Measurements from ENCODE around the gene ST6GALNAC3.
A peak's percentile ranks its signal among the peaks of the same experiment; 100 is the strongest.
"Not testable (repeated sequence)": the region's sequence is repeated elsewhere in the genome, so short reads cannot be mapped to it uniquely, and the experiment has no call there.

ST6GALNAC3 gene

DNA sequence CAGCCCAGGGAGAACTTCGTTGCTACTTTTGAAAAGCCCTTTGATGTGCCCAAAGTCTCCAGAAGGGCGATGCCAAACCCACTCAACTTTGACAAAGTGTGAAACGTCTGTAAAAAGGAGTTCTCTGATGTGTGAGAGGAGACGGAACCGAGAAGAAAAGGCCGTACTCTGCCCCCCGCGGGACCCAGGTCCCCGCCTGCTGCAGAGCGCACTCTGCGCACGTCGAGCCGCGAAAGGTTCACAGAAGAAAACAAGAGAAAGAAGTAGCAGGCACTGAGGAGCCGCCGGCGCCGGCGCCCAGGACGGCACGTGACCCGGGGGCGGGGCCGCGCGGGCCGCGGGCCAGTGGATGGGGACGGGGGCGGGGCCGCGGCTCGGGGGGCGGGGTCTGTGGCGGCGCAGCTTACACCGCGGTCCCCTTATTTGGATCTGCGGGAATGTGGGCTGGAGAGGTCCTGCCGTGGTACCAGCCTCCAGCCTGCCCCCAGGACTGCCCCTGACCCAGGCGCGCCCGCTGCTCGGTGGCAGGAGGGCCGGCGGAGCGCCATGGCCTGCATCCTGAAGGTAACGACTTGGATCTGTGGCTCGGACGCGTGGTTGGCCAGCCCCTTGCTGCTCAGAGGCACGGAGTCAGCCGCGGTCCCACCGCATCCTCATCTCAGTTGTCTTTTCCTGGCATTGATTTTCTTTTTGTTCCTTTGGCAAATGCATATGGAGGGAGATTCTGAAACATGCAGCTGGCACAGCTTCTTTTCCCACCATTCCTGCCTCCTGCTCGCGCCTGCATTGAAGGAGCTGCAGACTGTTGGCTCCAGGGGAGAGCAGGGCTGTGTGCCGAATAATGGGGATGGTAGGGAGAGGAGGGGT is at the start of gene ST6GALNAC3:
TSS of gene ST6GALNAC3 (plus strand) at position 426 of the 867 bp plus-strand sequence.
- peak; percentile 14 for DNase-seq

DNA sequence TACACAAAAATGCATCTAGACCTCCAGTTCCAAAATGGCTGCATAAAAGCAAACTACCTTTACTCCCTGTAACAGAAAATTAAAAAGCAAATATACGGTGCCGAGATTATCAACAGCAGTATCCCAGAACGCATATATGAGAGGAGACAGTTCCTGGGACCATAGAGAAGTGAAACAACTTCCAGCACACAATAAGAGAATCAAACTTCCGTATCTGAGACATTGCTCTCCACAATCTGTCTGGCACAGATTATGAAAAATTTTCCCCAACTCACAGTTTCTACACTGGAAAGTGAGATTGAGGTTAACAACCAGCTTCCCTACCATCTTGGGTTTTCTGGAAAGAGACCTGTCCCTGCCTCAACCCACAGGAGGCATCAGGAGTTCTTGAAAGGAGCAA is 47.2 kb upstream of the ST6GALNAC3 start:
- no peak for DNase-seq

DNA sequence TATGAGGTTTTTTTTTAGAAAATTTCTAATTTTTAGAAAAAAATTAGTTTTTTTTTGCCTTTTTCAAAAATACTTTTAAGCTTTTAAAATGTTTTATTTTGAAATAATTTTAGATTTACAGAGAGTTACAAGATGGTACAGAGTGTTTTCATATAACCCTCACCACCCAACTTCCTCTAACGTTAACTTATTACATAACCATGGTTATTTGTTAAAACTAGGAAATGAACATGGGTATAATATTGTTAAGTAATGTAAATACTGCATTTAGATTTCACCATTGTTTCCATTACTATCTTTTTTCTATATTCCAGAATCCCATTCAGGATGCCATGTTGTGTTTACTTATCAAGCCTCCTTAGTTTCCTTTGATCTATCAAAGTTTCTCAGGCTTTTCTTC is 45.2 kb upstream of the ST6GALNAC3 start:
- DNase-seq, result no peak

DNA sequence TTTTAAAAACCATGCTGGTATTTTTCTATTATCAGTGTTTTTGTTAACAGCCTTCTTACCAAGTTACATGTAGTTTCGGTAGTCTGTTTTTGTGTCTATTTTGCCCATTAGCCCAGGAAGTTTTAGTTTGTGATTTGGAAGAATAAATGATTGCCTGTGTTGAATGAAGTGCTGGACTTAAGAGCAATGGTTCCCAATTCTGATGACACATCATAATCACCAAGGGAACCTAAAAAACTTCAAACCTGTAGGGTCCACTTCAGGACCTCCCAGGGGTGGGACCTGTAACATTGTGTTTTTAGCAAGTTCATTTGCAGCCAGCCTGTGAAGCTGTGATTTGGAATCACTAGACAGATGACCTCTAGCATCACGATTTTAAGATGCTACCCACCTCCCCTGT is 43.0 kb upstream of the ST6GALNAC3 start:
- no peak for DNase-seq

DNA sequence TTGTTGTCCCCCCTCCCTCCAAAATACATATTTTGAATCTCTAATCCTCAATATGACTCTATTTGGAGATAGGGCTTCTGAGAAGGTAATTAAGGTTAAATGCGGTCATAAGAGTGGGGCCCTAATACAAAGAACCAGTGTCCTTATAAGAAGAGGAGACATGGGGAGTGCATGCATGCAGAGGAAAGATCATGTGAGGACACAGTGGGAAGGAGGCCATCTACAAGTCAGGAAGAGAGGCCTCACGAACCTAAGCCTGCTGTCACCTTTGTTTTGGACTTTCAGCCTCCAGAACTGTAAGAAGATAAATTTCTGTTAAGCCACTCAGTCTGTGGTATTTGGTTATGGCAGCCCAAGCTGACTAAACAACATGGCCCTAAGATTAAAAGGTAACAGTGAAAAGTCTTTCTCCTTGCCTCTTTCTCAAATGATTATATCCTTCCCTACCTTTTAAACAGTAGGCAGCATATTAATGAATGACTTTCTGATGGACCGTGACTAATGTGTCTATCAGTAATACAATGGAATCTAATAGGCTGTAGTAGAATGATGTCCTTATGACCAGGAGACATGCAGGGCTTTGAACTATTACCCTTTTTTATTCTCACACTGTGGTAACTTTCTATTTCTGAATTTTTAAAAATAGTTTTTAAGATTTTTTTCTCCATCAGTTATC is 40.6 kb upstream of the ST6GALNAC3 start:
- no peak for DNase-seq

DNA sequence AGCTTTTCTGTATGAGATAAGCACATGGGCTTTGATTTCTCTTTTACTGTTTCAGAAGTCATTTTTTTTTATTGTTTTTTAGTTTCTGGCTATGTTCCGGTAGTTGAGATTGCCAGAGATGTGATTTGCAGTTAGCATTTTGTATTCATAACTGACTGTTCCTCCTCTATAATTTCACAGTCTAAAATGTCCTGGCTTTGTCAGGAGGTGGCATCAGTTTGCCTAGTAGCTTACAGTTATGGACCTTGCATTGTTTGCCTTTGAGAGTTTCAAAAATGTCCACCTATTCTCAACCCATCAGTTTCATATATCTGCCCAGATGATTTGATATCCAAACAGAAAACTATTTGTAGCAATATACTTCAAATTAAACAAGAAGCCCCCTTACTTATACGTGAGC is 39.5 kb upstream of the ST6GALNAC3 start:
- no peak for DNase-seq

DNA sequence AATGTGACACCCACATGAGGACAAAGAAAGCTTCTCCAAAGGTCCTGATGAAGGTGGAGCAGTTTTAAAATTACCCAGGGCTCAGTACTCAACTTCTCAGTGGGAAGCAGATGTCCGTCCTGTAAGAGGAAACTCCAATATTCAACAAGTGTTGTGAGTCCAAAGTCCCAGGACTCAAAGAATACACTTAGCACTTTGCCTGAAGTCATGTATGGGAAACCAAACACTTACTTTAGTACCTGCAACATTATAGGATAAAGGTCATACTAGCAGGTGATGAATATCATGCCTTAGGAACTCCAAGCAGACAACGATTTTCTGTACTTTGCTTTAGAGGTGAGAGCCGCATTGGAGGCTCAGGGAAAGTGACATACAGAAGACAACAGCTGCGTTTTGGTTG is 37.2 kb upstream of the ST6GALNAC3 start:
- DNase-seq, result no peak

DNA sequence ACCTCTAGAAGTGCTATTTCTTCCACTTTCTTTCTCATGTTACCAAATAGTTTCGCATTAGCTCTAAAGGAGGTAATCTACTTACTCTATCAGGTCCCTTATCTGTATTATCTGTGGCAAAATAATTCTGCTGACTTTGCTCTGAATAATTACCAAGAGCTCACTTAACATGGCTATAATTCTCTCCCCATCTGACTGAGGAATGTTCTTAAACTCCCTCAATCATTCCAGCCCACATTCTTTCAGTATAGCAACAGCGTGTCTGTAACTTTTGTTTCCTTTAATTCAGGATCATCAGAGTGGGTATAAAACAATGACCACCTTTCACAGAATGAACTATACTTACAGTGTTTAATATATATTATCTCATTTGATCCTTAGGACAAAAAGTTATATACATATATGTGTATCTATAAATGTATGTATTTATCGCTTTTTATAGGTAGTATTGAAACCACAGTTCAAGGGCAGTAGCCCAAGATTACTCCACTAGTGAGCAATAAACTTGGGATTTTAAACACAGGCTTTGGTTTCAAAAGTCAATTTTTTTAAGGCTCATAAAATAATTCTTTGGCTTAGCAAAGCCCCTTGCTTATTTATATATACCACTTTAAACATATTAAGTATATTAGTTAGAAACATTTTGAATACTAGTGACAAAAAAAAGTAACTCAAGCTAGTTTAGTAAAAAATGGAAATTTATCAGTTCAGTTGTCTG is 36.1 kb upstream of the ST6GALNAC3 start:
- DNase-seq, result no peak

DNA sequence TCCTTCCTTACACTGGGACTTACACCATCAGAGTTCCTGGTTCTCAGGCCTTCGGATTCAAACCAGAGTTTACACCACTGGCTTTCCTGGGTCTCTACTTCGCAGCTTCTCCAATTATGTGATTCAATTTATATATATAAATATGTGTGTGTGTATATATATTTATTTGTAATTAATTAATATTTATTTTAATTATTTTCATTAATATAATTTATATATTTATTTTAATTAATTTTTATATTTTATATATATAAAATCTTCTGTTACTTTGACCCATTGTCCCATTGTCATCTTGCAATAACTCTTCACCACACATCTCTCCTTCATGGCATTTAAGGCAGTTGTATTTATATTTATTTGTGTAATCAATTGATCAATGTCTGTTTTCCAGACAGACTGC is 28.4 kb upstream of the ST6GALNAC3 start:
- DNase-seq, result no peak

DNA sequence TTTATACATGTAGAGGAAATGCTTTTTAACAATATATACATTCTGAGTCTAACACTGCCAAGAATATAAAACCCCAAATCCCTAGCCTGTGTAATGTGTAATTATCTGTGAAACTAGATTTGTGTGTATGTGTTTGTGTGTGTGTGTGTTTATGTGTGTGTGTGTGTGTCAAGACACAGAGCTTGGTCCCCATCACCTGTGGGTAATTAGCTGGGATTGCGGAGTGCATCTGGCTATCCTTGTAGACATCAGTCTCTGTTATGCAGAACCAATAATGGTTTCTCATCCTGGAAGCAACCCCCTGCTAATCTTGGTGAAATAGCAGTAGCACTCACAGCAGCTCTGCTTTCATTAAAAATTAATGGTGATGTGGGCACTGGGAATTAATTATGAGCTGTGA is 26.3 kb upstream of the ST6GALNAC3 start:
- DNase-seq, result no peak

DNA sequence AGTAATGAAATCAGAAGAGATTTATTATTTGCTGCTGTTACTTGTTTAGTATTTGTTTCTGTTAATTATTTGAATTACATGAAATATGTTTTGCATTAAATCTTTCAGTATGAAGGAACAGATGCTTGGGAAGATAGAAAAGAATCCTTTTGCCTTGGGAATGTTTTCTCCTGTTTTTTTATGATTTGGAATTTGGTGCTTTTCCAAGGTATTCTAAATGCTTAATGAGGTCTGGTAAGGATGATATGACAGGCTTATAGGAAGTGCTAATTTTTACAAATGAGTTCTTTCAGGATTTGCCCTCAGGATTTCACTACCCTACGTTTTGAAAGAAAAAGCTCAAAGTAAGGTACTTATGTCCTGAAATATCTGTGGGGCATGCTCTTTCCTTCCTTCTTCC is 25.6 kb upstream of the ST6GALNAC3 start:
- no peak for DNase-seq

DNA sequence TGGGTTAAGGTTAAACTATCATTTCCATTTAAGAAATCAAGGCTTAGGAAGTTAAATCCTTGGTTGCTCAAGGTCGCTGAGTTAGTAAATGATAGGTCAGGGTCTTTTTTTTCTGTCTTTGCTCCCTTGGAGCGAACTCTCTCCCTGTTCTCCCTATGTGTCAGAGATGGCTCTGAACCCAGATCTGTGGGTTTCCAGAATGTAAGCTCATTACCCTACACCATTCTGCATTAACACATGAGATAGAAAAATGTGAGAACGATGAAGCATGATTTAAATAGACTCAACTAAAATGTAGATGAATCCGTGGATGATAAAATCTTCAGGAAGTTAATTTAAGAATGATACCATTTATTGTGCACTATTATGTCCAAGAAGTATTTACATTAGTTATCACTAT is 25.0 kb upstream of the ST6GALNAC3 start:
- DNase-seq, result no peak

DNA sequence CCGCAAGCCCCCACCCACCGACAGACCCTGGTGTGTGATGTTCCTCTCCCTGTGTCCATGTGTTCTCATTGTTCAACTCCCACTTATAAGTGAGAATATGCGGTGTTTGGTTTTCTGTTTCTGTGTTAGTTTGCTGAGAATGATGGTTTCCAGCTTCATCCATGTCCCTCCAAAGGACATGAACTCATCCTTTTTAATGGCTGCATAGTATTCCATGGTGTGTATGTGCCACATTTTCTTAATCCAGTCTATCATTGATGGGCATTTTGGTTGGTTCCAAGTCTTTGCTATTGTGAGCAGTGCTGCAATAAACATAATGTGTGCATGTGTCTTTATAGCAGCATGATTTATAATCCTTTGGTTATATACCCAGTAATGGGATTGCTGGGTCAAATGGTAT is 24.5 kb upstream of the ST6GALNAC3 start:
- DNase-seq, result not testable (repeated sequence)

DNA sequence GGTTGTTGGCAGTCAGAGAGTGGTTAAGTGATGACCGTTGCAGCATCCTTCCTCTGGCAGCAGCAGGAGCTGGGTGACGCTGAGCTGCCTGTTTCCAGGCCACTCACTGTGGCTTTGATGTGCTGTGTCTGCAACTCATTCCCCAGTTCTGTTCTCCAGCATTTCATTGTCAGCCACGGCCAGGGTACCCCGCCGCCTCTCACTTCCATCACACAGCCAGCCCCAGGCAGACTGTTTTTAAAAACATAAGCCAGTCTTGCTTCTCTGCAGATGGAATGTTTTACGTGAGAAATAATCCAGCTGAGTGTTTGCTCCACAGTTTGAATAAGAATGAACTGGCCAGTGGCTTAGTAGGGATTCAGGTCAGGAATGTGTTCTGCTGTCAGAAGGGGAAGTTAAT is 21.5 kb upstream of the ST6GALNAC3 start:
- DNase-seq, result no peak

DNA sequence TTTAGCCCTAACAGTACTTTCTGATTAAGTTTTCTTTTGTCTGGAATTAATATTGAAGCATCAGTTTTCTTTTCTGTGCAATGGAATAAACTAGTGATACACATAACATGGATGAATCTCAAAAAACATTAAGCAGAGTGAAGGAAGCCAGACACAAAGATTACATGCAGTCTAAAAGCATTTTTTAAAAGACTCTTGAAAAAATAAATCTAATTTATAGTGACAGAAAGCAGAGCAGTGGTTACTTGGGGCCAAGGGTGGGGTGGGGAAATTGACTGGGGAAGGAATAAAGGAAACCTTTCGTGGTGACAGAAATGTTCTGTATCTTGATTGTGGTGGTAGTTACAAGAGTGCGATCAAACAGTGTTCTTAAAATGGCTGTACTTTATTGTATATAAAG is 20.2 kb upstream of the ST6GALNAC3 start:
- no peak for DNase-seq

DNA sequence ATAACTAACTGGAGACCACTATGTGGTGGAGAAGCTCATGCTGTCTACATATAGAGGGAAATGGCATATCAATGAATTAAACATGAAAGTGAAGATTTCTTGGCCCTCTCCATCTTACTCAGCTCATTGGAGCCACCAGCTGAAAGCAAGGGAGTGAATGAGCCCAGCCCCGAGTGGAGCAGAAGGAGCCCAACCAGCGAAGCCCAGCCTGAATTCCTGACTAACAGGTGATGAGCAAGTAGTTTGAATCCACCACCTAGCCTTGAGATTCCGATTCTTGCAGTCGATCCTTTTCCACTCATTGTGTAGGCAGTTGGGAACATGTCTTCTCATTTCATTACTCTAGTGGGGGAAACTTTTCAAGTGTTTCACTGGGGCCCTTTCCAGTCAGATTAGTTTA is 18.6 kb upstream of the ST6GALNAC3 start:
- no peak for DNase-seq

DNA sequence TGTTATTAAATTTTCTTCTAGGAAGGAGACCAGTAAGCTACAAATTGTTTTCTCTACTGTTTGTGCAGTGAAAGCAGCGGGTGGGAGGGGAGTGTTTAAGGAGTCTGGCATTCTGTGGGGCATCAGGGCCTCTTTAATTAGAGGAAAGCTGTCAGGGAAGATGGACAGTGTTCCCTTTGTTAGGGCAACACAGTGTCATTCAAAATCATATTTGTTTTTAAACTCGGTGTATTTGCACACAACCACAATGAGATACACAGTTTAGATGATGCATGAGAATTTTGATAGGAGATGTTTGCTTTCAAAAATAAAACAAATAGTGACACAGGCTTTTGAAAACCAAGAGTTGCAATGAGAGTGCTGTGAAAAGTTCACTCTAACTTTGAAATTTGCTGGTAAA is 15.1 kb upstream of the ST6GALNAC3 start:
- no peak for DNase-seq

DNA sequence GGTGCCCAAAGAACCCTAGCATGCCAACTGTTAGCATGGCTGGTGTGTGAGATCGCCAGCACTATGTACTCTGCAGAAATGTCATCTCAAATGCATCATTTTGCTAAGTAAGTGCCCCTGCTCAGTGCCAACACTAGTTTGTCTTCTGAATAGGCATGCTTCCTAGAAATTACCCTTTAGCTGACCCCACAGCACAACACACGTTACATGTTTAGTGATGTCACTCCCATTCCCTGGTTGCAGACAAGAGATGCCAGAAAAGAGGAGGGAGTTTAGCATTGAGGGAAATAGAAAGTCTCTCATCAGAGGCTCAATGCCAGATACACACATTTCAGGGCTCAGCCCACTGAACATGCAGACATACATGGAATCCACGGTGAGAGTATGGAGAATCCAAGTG is 9.3 kb upstream of the ST6GALNAC3 start:
- DNase-seq, result no peak

DNA sequence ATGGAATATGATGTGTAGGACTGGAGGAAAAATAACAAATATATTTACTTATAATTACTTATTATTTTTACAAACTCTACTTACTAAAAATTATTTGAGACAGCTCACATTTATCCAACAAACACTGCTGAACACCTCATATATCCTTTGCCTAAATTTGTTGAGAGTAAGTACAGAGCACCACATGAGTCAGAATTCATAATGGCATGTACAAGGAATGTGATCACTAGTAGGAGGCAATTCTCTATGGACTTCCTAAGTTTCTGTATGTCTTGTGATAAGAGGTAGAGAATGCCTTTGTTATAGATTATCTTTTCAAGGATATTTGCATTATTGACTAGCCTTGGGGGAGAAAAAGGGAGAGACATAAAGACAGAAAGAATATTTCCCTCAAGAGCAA is 8.2 kb upstream of the ST6GALNAC3 start:
- no peak for DNase-seq

DNA sequence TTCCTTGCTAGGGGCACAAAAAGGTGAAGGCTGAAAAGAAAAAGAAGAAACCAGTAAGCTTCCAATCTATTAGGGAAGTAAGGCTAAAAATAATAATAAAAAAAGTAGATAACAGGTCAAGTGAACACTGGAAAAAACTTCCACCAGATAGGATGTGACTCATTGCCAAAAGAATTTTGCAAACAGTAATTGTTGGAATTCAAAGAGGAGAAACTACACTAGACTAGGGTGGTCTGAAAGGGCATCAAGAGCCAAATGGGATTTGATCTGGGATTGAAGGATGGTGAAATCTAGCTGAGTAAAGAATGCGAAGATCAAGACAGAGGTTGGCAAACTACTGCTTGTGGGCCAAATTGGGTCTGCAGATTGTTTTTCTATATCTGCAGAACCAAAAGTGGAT is 6.0 kb upstream of the ST6GALNAC3 start:
- no peak for DNase-seq

DNA sequence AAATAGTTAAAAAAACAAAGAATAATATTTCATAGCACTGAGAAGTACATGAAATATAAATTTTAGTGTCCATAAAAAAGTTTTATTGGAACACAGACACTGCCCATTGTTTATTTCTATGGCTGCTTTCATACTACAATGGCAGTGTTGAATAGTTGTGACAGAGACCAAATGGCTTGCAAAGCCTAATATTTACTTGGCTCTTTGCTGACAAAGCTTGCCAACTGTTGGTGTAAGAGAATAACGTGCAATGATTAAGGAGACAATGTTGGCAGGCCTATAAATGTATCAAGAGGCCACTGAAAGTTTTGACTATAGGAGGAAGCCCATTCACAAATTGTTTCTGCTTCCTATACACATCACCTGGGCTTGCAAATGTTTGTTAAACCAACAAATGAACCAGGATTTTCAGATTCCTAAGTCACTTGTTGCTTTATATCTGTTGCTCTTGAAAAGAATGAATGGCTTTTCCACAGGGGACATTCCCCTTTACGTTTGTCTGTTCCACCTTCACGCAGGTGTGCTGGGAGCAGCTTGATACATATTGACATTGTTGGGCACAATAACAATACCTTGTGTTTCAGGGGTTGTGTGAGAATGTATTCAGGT is 5.5 kb upstream of the ST6GALNAC3 start:
- DNase-seq, result no peak

DNA sequence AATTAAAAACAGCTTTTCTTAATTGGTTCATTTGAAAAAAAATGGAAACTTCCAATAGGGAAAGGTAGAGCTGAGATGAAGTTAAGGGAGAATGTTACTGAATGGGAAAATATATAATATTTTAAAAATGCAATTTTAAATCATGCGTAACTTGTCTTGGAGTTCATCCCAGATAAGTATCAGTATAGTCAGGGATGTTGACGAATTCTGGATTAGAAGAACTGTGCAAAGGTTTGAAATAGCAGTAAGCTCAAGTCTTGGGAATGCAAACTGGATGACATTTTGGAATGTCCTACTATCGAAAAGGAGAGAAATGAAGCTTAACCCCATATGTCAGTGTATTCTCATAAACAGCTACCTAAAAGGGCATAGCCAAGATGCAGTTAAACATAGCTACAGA is 4.0 kb upstream of the ST6GALNAC3 start:
- DNase-seq, result no peak

DNA sequence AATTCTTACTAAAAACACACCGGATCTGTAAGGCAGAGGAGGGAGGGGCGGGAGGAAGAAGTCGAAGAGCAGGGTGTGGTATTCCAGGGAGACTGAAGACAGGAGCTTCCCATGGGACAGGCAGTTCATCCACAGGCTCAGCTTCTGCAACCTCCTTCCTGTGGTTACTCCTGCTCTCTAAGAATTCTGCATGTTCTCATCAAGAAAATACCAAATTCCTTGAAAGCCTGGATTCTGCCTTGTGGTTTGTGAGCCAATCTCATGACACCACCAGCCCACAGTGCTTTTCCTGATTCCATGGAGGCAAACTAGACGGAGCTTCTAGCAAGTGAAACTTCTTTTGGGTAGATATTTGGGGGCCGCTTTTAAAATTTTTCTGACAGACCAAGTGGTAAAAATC is 1.1 kb upstream of the ST6GALNAC3 start:
- DNase-seq, result no peak

DNA sequence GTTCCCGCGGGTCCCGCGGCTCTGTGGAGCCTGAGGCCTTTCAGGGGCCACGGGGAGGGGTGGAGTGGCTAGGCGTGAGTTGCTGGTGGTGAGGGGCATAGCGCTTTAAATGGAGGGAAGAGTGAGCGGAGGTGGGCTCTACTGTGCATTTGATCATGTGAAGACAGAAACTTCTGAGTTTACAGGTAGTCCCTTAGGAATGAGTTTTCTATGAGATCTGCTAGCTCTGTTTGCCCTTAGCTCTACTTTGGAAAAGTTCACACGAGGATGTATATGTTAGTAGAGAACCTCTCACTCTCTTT is 593 bp downstream of the ST6GALNAC3 start:
- DNase-seq, result no peak

Measured in NCI-H2107 (cell line).